Tibial nerve (tissue), 4 donors: ENCODE data around the gene NEU2.
"Not testable (repeated sequence)": the region's sequence is repeated elsewhere in the genome, so short reads cannot be mapped to it uniquely, and the experiment has no call there.

Experiments used
- CTCF ChIP-seq, 5 experiments: fragments of 200-600 bp in 3 of 5; fragments of 450-650 bp in 2 of 5; sonication (generic) in 3 of 5; IDR thresholded peaks; one replicate each; pipeline ENCODE4 v1.5.1; 2016 to 2019; ENCODE audit warnings: antibody characterized with exemption in 5 of 5, mild to moderate bottlenecking in 3 of 5, moderate library complexity in 2 of 5
- EP300 ChIP-seq, 2 donors: sonication (generic); formaldehyde crosslinking; IDR thresholded peaks; one replicate each; pipeline ENCODE4 v1.6.1; 2017; ENCODE audit warnings: antibody characterized with exemption in 2 of 2, mild to moderate bottlenecking in 1 of 2
- POLR2A ChIP-seq, 2 donors: fragments of 450-650 bp; IDR thresholded peaks; one replicate each; pipeline ENCODE4 v1.6.1; 2017; ENCODE audit warnings: antibody characterized with exemption in 2 of 2, mild to moderate bottlenecking in 2 of 2, moderate library complexity in 2 of 2

- TF ChIP-seq CTCF, EP300, POLR2A (IDR thresholded peaks at IDR 0.05): not testable (repeated sequence)
Measured at GRCh38 chr2:233019610-233020009, 12.9 kb upstream of the NEU2 start.
